Measurements from ENCODE around the gene RNF220.

The RNF220 gene

DNA sequence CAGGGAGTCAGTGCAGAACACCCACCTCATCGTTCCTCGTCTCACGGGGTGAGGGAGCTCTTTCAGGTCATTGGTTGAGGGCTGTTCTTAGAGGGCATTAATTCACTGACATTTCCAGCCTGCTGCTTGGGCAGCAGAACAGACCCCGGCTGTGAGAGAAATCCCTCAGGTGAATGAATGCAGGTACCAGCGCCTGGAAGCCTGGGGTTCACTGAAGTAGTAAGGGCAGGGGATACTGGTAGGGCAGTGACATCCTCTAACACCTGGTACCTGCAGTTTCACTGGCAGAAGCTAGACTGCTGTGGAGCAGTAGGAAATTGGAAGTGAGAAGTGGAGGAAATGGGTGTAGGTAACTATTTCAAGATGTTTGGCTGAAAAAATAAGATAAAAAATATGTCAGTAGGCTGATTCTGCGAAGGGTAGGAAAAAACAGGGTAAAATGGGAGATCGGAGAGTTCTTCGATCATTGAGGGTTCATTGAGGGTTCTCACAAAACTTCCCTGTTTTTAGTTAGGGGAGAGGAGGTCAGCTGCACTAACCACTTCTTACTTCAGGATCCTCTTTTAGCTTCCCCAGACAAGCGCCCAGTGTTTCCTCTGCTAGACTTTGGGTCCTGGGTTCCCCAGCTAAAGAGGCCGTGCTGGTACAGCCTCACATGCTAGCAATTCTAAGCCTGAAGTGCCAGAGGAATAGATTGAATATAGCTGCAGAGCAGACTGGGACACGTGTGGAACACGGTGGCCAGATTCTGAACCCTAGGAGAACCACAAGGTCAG is 55.2 kb downstream of the RNF220 start:
- Histone ChIP-seq H3K27me3 (ENCODE audit: control insufficient read depth, insufficient read depth, low read length) (no peaks in the 10 kb centered on the region), H3K36me3 (ENCODE audit: control insufficient read depth, insufficient read depth, low read length) (no peaks in the 10 kb centered on the region), H3K27ac (ENCODE audit: low read depth, low read length) (no peak overlapping the region), H3K4me3 (ENCODE audit: low read length) (no peak overlapping the region), H3K9ac (ENCODE audit: low read length) (no peak overlapping the region), H3K4me1 (ENCODE audit: control insufficient read depth, insufficient read depth, low read length) (no peaks in the 10 kb centered on the region)

DNA sequence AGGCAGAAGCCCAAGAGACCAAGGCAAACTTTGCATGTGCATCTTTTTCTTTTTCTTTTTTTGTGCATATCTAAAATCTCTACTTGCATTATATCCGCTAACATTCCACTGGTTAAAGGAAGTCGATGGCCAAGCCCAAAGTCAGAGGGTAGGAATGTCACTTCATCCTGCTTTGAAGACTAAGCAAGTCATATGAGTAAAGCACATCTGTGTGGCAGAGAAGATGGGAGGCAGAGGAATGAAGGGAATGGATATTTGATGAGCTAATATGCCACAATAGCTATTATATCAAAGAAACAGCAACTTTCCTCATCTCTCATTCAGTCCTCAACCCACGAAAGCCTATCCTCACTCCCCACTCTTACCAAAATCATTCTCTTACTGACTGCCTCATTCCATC is 59.3 kb downstream of the RNF220 start:
- Histone ChIP-seq H3K4me3 (ENCODE audit: low read length) (no peak overlapping the region), H3K9ac (ENCODE audit: low read length) (no peak overlapping the region), H3K27ac (ENCODE audit: low read depth, low read length) (no peak overlapping the region), H3K27me3 (ENCODE audit: control insufficient read depth, insufficient read depth, low read length) (no peaks in the 10 kb centered on the region), H3K4me1 (ENCODE audit: control insufficient read depth, insufficient read depth, low read length) (no peaks in the 10 kb centered on the region), H3K36me3 (ENCODE audit: control insufficient read depth, insufficient read depth, low read length) (no peaks in the 10 kb centered on the region)

DNA sequence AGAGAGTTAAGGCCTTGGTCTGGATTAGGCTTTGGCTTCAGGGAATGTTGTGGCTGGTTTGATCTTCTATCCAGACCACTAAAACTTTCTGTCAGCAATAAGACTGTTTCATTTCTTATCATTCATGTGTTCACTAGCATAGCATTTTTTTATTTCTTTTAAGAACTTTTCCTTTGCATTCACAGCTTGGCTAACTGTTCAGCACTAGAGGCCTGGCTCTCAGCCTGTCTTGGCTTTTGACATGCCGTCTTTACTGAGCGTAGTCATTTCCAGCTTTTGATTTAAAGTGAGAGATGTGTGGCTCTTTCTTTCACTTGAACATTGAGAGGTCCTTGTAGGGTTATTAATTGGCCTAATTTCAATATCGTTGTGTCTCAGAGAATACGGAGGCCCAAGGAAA is 62.5 kb downstream of the RNF220 start:
- no peaks in the 10 kb centered on the region for H3K4me1 ChIP-seq (ENCODE audit: control insufficient read depth, insufficient read depth, low read length)
- H3K27ac ChIP-seq (ENCODE audit: low read depth, low read length), result no peak overlapping the region
- H3K9ac ChIP-seq (ENCODE audit: low read length), result no peak overlapping the region
- no peaks in the 10 kb centered on the region for H3K27me3 ChIP-seq (ENCODE audit: control insufficient read depth, insufficient read depth, low read length)
- no peaks in the 10 kb centered on the region for H3K36me3 ChIP-seq (ENCODE audit: control insufficient read depth, insufficient read depth, low read length)
- H3K4me3 ChIP-seq (ENCODE audit: low read length), result no peak overlapping the region

DNA sequence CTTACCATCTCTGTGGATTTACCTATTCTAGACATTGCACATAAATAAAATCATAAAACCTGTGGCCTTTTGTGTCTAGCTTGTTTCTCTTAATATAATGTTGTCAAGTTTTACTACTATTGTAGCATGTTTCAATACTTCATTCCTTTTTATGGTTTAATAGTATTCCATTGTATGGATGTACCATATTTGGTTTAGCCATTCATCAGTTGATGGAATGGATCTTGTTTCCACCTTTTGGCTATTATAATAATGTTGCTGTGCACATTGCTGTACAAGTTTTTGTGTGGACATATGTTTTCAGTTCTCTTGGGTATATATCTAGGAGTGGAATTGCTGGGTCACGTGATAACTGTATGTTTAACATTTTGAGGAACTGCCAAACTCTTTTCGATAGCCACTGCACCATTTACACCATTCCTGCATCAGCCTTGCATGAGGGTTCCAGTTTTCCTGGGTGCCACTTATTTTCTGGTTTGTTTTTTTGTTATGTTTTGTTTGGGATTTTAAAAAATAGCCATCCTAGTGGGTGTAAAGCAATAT is 66.9 kb downstream of the RNF220 start:
- Histone ChIP-seq H3K27me3 (ENCODE audit: control insufficient read depth, insufficient read depth, low read length) (no peaks in the 10 kb centered on the region), H3K27ac (ENCODE audit: low read depth, low read length) (no peak overlapping the region), H3K36me3 (ENCODE audit: control insufficient read depth, insufficient read depth, low read length) (no peaks in the 10 kb centered on the region), H3K4me3 (ENCODE audit: low read length) (no peak overlapping the region), H3K9ac (ENCODE audit: low read length) (no peak overlapping the region), H3K4me1 (ENCODE audit: control insufficient read depth, insufficient read depth, low read length) (no peaks in the 10 kb centered on the region)

DNA sequence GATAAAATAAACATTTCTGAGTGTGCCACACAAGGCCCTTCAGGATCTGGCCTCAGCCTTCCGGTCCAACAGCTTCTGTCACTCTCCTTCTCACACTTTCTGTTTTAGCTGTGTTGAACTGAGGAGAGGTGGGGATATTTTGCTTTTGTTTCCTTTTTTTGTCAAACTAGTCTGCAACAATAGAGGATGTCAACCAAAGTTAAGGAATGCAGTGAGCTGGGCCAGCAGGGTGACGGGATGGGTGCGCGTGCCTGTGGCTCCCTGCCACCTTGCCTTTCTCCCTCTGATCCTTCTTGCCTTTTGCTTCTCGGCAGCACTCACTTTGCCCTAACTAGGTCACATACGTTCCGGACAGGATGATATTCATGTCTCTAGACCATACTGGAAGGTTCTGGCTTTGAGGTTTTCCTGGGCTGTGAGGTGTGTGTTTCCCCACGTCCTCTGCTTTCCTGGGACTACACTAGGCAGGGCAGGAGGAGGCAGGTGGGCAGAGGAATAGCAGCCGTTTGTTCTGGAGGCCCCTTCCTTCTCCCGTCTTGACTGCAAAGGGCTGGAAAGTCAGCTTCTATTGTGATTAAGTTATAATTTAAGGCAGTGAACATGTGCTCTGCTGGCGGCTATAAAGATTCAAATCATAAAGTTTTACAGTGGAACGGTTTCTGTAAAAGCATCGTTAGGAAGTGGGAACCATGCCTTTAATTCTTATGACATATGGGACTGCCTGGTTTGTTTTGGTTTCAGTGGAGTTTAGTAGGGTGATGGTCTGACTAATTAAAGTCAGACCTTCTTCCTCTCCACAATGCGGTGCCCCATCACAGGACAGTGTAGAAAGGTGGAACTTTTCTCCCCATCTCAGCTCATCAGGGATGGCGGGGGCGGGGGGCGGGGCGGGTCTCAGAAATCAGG is 67.8 kb downstream of the RNF220 start:
- Histone ChIP-seq H3K4me3 (ENCODE audit: low read length) (peak overlapping the region; percentile 17), H3K4me1 (ENCODE audit: control insufficient read depth, insufficient read depth, low read length) (no peaks in the 10 kb centered on the region), H3K36me3 (ENCODE audit: control insufficient read depth, insufficient read depth, low read length) (no peaks in the 10 kb centered on the region), H3K9ac (ENCODE audit: low read length) (no peak overlapping the region), H3K27me3 (ENCODE audit: control insufficient read depth, insufficient read depth, low read length) (no peaks in the 10 kb centered on the region), H3K27ac (ENCODE audit: low read depth, low read length) (no peak overlapping the region)

GRCh38 chr1:44476891-44477290 is 71.8 kb downstream of the RNF220 start:
- no peaks in the 10 kb centered on the region for H3K36me3 ChIP-seq (ENCODE audit: control insufficient read depth, insufficient read depth, low read length)
- H3K27me3 ChIP-seq (ENCODE audit: control insufficient read depth, insufficient read depth, low read length), result no peaks in the 10 kb centered on the region
- no peak overlapping the region for H3K4me3 ChIP-seq (ENCODE audit: low read length)
- no peak overlapping the region for H3K9ac ChIP-seq (ENCODE audit: low read length)
- no peak overlapping the region for H3K27ac ChIP-seq (ENCODE audit: low read depth, low read length)
- H3K4me1 ChIP-seq (ENCODE audit: control insufficient read depth, insufficient read depth, low read length), result no peaks in the 10 kb centered on the region

GRCh38 chr1:44481701-44482100 is 76.6 kb downstream of the RNF220 start:
- H3K36me3 ChIP-seq (ENCODE audit: control insufficient read depth, insufficient read depth, low read length), result no peaks in the 10 kb centered on the region
- no peak overlapping the region for H3K9ac ChIP-seq (ENCODE audit: low read length)
- no peak overlapping the region for H3K27ac ChIP-seq (ENCODE audit: low read depth, low read length)
- no peaks in the 10 kb centered on the region for H3K4me1 ChIP-seq (ENCODE audit: control insufficient read depth, insufficient read depth, low read length)
- no peak overlapping the region for H3K4me3 ChIP-seq (ENCODE audit: low read length)
- no peaks in the 10 kb centered on the region for H3K27me3 ChIP-seq (ENCODE audit: control insufficient read depth, insufficient read depth, low read length)

DNA sequence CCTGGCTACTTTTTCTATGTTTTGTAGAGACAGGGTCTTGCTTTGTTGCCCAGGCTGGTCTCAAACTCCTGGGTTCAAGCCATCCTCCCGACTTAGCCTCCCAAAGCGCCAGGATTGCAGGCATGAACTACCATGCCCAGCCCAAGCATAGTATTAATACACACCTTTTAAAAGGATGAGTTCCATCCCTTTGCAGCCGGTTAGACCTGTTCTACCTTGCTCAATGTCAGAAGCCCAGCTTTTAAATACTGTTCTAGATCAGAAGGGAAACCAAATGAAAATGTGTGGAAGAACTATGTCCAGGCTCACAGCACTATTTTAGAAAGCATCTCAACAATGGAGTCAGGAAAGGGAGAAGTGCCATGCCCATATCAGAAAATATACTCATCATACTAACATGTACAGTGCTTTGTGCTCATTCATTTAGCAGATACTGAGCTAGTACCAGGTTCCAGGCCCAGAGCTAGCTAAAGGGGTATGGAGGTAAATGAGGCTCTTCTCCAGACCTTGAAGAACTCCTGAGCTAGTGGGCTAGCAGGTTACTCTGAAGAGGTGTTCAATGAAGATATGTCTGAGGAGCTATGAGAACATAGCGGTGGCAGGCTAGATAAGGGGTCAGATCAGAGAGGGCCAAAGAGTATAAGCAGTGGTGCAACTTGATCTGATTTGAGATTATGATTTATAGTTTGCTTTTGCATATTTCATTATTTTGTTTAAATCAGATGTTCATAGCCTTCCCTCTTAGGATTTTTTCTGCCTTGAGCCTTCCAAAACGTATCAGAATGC is 78.2 kb downstream of the RNF220 start:
- H3K9ac ChIP-seq (ENCODE audit: low read length), result no peak overlapping the region

DNA sequence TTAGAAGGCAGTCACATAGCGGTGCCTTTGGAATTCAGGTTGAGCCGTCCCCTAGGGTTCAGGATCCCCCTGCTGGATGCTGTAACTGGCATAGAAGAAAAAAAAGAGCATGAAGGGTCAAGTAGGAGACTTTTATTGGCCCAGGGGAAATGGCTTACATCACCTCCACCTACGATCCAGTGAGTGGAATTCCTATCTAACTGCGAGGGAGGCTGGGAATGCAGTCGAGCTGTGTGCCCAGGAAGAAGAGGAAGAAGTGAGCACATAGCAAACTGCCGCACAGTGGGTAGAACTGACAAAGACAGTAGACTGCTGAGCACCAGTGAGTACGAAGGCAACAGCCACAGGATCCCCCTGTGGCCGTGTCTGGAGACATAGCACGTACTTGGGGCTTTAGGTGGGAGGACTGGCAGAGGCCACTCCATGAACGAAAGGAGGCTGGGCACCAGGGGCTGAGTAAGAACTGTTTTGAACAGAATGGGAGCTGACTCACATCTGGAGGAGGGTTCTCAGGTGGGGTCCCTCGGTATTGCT is 79.2 kb downstream of the RNF220 start:
- no peak overlapping the region for H3K9ac ChIP-seq (ENCODE audit: low read length)
- H3K4me1 ChIP-seq (ENCODE audit: control insufficient read depth, insufficient read depth, low read length), result no peaks in the 10 kb centered on the region
- no peak overlapping the region for H3K4me3 ChIP-seq (ENCODE audit: low read length)
- H3K27ac ChIP-seq (ENCODE audit: low read depth, low read length), result no peak overlapping the region
- H3K36me3 ChIP-seq (ENCODE audit: control insufficient read depth, insufficient read depth, low read length), result no peaks in the 10 kb centered on the region
- no peaks in the 10 kb centered on the region for H3K27me3 ChIP-seq (ENCODE audit: control insufficient read depth, insufficient read depth, low read length)

More for the DNA sequence above, 78.2 kb downstream of the RNF220 start:
- Histone ChIP-seq H3K36me3 (ENCODE audit: control insufficient read depth, insufficient read depth, low read length) (no peaks in the 10 kb centered on the region), H3K4me1 (ENCODE audit: control insufficient read depth, insufficient read depth, low read length) (no peaks in the 10 kb centered on the region), H3K27ac (ENCODE audit: low read depth, low read length) (no peak overlapping the region), H3K27me3 (ENCODE audit: control insufficient read depth, insufficient read depth, low read length) (no peaks in the 10 kb centered on the region), H3K4me3 (ENCODE audit: low read length) (no peak overlapping the region)

- Histone ChIP-seq H3K4me3 (ENCODE audit: low read length) (no peak overlapping the region), H3K27me3 (ENCODE audit: control insufficient read depth, insufficient read depth, low read length) (no peaks in the 10 kb centered on the region), H3K9ac (ENCODE audit: low read length) (no peak overlapping the region), H3K4me1 (ENCODE audit: control insufficient read depth, insufficient read depth, low read length) (no peaks in the 10 kb centered on the region), H3K36me3 (ENCODE audit: control insufficient read depth, insufficient read depth, low read length) (no peaks in the 10 kb centered on the region), H3K27ac (ENCODE audit: low read depth, low read length) (peak overlapping the region; percentile 30)
These were observed 80.3 kb downstream of the RNF220 start for GRCh38 chr1:44485229-44485933.

- H3K36me3 ChIP-seq (ENCODE audit: control insufficient read depth, insufficient read depth, low read length), result no peaks in the 10 kb centered on the region
- H3K9ac ChIP-seq (ENCODE audit: low read length), result no peak overlapping the region
- no peaks in the 10 kb centered on the region for H3K4me1 ChIP-seq (ENCODE audit: control insufficient read depth, insufficient read depth, low read length)
- H3K4me3 ChIP-seq (ENCODE audit: low read length), result no peak overlapping the region
- no peaks in the 10 kb centered on the region for H3K27me3 ChIP-seq (ENCODE audit: control insufficient read depth, insufficient read depth, low read length)
- no peak overlapping the region for H3K27ac ChIP-seq (ENCODE audit: low read depth, low read length)
These were observed 80.9 kb downstream of the RNF220 start for GRCh38 chr1:44485934-44486460.

Data from rectal smooth muscle tissue (tissue), 1 donor.